Keratinocyte (primary cell): ENCODE results near the gene TRAF3IP3. TPM values are rescaled to one million over a fixed set of nuclear protein-coding genes. Genes with fewer than 3 reads are reported as not detected.

Source experiments
- DNase-seq: peaks from one replicate; pipeline ENCODE4 v3.0.0-alpha.2; 2011; ENCODE audit warnings: low read depth, missing footprints, low spot score
- FAIRE-seq: peaks from 2 replicates; lab custom pipeline; 2011; peaks lifted over from hg19 to GRCh38; lab: Jason Lieb, UNC
- H2AFZ ChIP-seq: 2 replicates; pipeline ENCODE4 v1.6.0; 2012; ENCODE audit warnings: low read length, control low read depth, inconsistent platforms; ENCODE audit not compliant: control insufficient read depth
- H3K27ac ChIP-seq: 2 replicates; pipeline ENCODE4 v1.5.1; 2011; ENCODE audit warnings: low read length; ENCODE audit not compliant: control insufficient read depth, insufficient read depth
- H3K27me3 ChIP-seq: 3 replicates; pipeline ENCODE4 v1.6.0; 2011; ENCODE audit warnings: low read length; ENCODE audit not compliant: control insufficient read depth, insufficient read depth; ENCODE audit errors: extremely low read depth
- H3K36me3 ChIP-seq, 2 experiments: 2 replicates in 1 of 2; 3 replicates in 1 of 2; pipeline ENCODE4 v1.5.1; 2011; ENCODE audit warnings: low read length in 2 of 2, mild to moderate bottlenecking in 1 of 2; ENCODE audit not compliant: control insufficient read depth in 2 of 2, insufficient read depth in 2 of 2; ENCODE audit errors: extremely low read depth in 1 of 2
- H3K4me1 ChIP-seq: 3 replicates; pipeline ENCODE4 v1.5.1; 2011; ENCODE audit warnings: low read length; ENCODE audit not compliant: control insufficient read depth, insufficient read depth; ENCODE audit errors: extremely low read depth
- H3K4me2 ChIP-seq: 3 replicates; pipeline ENCODE4 v1.6.0; 2011; ENCODE audit warnings: low read depth, low read length; ENCODE audit not compliant: control insufficient read depth, insufficient read depth; ENCODE audit errors: extremely low read depth
- H3K4me3 ChIP-seq, 3 experiments: fragments of 200-600 bp in 1 of 3; sonication (generic) in 1 of 3; 2 replicates in 2 of 3; 3 replicates in 1 of 3; pipeline ENCODE4 v1.5.1; 2011 to 2016; ENCODE audit warnings: low read length in 3 of 3, mild to moderate bottlenecking in 3 of 3, control low read depth in 2 of 3, inconsistent platforms in 1 of 3, low read depth in 1 of 3, mixed read lengths in 1 of 3, mixed run types in 1 of 3, moderate library complexity in 1 of 3; ENCODE audit not compliant: control insufficient read depth in 2 of 3, insufficient read depth in 2 of 3; ENCODE audit errors: extremely low read depth in 1 of 3
- H3K79me2 ChIP-seq: 2 replicates; pipeline ENCODE4 v1.6.0; 2012; ENCODE audit warnings: low read length; ENCODE audit not compliant: control insufficient read depth, insufficient read depth
- H3K9ac ChIP-seq: 3 replicates; pipeline ENCODE4 v1.6.0; 2011; ENCODE audit warnings: low read length; ENCODE audit not compliant: control insufficient read depth, insufficient read depth; ENCODE audit errors: extremely low read depth
- H3K9me1 ChIP-seq: 3 replicates; pipeline ENCODE4 v1.6.0; 2011; ENCODE audit warnings: low read length; ENCODE audit not compliant: control insufficient read depth, insufficient read depth; ENCODE audit errors: extremely low read depth
- H3K9me3 ChIP-seq: 2 replicates; pipeline ENCODE4 v1.5.1; 2012; ENCODE audit warnings: low read depth, low read length; ENCODE audit not compliant: control insufficient read depth
- H4K20me1 ChIP-seq: 3 replicates; pipeline ENCODE4 v1.6.0; 2011; ENCODE audit warnings: low read length; ENCODE audit not compliant: control insufficient read depth, insufficient read depth; ENCODE audit errors: extremely low read depth
- CTCF ChIP-seq, 3 experiments: IDR thresholded peaks in 1 of 3; conservative IDR thresholded peaks in 1 of 3; optimal IDR thresholded peaks in 1 of 3; 2 replicates in 2 of 3; 3 replicates in 1 of 3; pipeline versions ENCODE3 to v1.5.1; 2011; ENCODE audit warnings: low read length in 3 of 3, mild to moderate bottlenecking in 3 of 3, moderate library complexity in 2 of 3, control low read depth in 1 of 3, inconsistent platforms in 1 of 3; ENCODE audit not compliant: insufficient read depth in 2 of 3; ENCODE audit errors: extremely low read depth in 1 of 3
- EZH2 ChIP-seq: IDR thresholded peaks from one replicate; pipeline ENCODE4 v1.6.1; 2012; ENCODE audit warnings: inconsistent platforms, mild to moderate bottlenecking, low read length, moderate library complexity
- dilution Hi-C: fragments of 300-500 bp; cut with MboI; formaldehyde crosslinking; loops from one replicate; pipeline ENCODE4 v1.7.0; 2020; ENCODE audit warnings: low sequenced_read_pairs; ENCODE audit not compliant: extremely low pct_ligation_motif_present
- polyA plus RNA-seq, 5 experiments: library from polyadenylated mRNA; depleted of rRNA in 3 of 5; stranded (reverse) in 3 of 5; stranded (forward) in 1 of 5; unstranded in 1 of 5; fragments of >200 nt; gene quantifications; 1 replicate in 1 of 5; 2 replicates in 3 of 5; 3 replicates in 1 of 5; pipeline versions ENCODE4 v1.2.1 to v1.2.3, GENCODE V29; 2011 to 2012; ENCODE audit warnings: missing spikeins in 2 of 5, low read depth in 1 of 5, low replicate concordance in 1 of 5

Gene TRAF3IP3
- polyA plus RNA-seq, 1 donor (not counting 4 experiments of a cell fraction or from before 2014, with no cell fraction given) = 0.16 TPM

- FAIRE-seq = no peak
Observed at GRCh38 chr1:209769971-209770370, 14.1 kb downstream of the TRAF3IP3 start.

GRCh38 chr1:209770636-209771415, 15.0 kb downstream of the TRAF3IP3 start:
- Histone ChIP-seq H3K4me2 (no peak overlapping the region), H3K9me3 (no peaks in the 10 kb centered on the region), H3K27ac (no peak overlapping the region), H3K4me3 (no peak overlapping the region), H3K4me1 (peaks cover 22% of the 10 kb centered on the region), H2AFZ (no peak overlapping the region), H4K20me1 (no peaks in the 10 kb centered on the region), H3K9me1 (no peaks in the 10 kb centered on the region), H3K9ac (no peak overlapping the region), H3K79me2 (no peaks in the 10 kb centered on the region), H3K27me3 (no peaks in the 10 kb centered on the region), H3K36me3 (peaks cover 0 to 2% of the 10 kb centered on the region in 2 experiments)
- no peak for FAIRE-seq
- dilution Hi-C loops = no loop called here
- DNase-seq = no peak
- TF ChIP-seq CTCF (optimal IDR thresholded peaks at IDR 0.05 in 1 of 3, IDR thresholded peaks at IDR 0.05 in 1 of 3, conservative IDR thresholded peaks at IDR 0.05 in 1 of 3; ENCODE audit: extremely low read depth in 1 of 3, insufficient read depth in 2 of 3, low read length in 3 of 3) (no peak), EZH2 (no peak)

More at GRCh38 chr1:209769971-209770370, 14.1 kb downstream of the TRAF3IP3 start:
- Histone ChIP-seq H3K9me3 (no peaks in the 10 kb centered on the region), H3K9ac (peak overlapping the region; percentile 35), H3K79me2 (no peaks in the 10 kb centered on the region), H3K4me1 (peaks cover 22% of the 10 kb centered on the region), H3K36me3 (peaks cover 0 to 2% of the 10 kb centered on the region in 2 experiments), H3K27ac (peak overlapping the region; percentile 69), H2AFZ (no peak overlapping the region), H3K4me2 (peak overlapping the region; percentile 39), H3K27me3 (no peaks in the 10 kb centered on the region), H3K4me3 (no peak overlapping the region), H4K20me1 (no peaks in the 10 kb centered on the region), H3K9me1 (no peaks in the 10 kb centered on the region)
- dilution Hi-C loops = no loop called here
- no peak for DNase-seq
- TF ChIP-seq CTCF (optimal IDR thresholded peaks at IDR 0.05 in 1 of 3, IDR thresholded peaks at IDR 0.05 in 1 of 3, conservative IDR thresholded peaks at IDR 0.05 in 1 of 3; ENCODE audit: extremely low read depth in 1 of 3, insufficient read depth in 2 of 3, low read length in 3 of 3) (no peak), EZH2 (no peak)
